DMS53 treated with DMSO at 0.1 percent for 48 hours (cell line): ENCODE measurements around the gene SH2D4B.
"Not testable (repeated sequence)": the region's sequence is repeated elsewhere in the genome, so short reads cannot be mapped to it uniquely, and the experiment has no call there.

Experiments used
- DNase-seq: peaks from one replicate; lab custom pipeline; 2025; ENCODE audit not compliant: unreplicated experiment; lab: John Stamatoyannopoulos, UW

SH2D4B gene

GRCh38 chr10:80542053-80542452 is 4.4 kb downstream of the SH2D4B start:
- no peak for DNase-seq

GRCh38 chr10:80542652-80543318 is 5.1 kb downstream of the SH2D4B start:
- no peak for DNase-seq

- DNase-seq = not testable (repeated sequence)
Observed at GRCh38 chr10:80543319-80543672, 5.6 kb downstream of the SH2D4B start.

- no peak for DNase-seq
Observed at GRCh38 chr10:80544316-80544953, 6.7 kb downstream of the SH2D4B start.

GRCh38 chr10:80545258-80545881 is 7.7 kb downstream of the SH2D4B start:
- no peak for DNase-seq

- DNase-seq = peak; percentile 76
Observed at GRCh38 chr10:80552151-80552646, 14.5 kb downstream of the SH2D4B start.

- DNase-seq = no peak
Observed at GRCh38 chr10:80553436-80553835, 15.7 kb downstream of the SH2D4B start.

- DNase-seq = no peak
Observed at GRCh38 chr10:80554050-80554449, 16.3 kb downstream of the SH2D4B start.

GRCh38 chr10:80555415-80555814 is 17.7 kb downstream of the SH2D4B start:
- no peak for DNase-seq

- no peak for DNase-seq
Observed at GRCh38 chr10:80561950-80562349, 24.2 kb downstream of the SH2D4B start.

GRCh38 chr10:80567292-80567691 is 29.6 kb downstream of the SH2D4B start:
- DNase-seq = no peak

GRCh38 chr10:80569131-80569895 is 31.6 kb downstream of the SH2D4B start:
- DNase-seq = no peak

- DNase-seq = no peak
Observed at GRCh38 chr10:80571352-80571751, 33.6 kb downstream of the SH2D4B start.

- DNase-seq = no peak
Observed at GRCh38 chr10:80579181-80579763, 41.6 kb downstream of the SH2D4B start.

GRCh38 chr10:80579849-80580637 is 42.3 kb downstream of the SH2D4B start:
- no peak for DNase-seq

- DNase-seq = no peak
Observed at GRCh38 chr10:80580638-80581468, 43.2 kb downstream of the SH2D4B start.

GRCh38 chr10:80581469-80581835 is 43.8 kb downstream of the SH2D4B start:
- DNase-seq = no peak

- no peak for DNase-seq
Observed at GRCh38 chr10:80582286-80582960, 44.7 kb downstream of the SH2D4B start.

GRCh38 chr10:80583685-80584084 is 46.0 kb downstream of the SH2D4B start:
- DNase-seq = no peak
